Dermis blood vessel endothelial cell (primary cell): ENCODE measurements around the gene ACTL6B. TPM values are rescaled to one million over a fixed set of nuclear protein-coding genes. Genes with fewer than 3 reads are reported as not detected.

Experiments used
- DNase-seq: peaks from one replicate; pipeline ENCODE4 v3.0.0; 2010
- total RNA-seq: library from RNA; depleted of rRNA; stranded (reverse); fragments of >200 nt; gene quantifications from 2 replicates; pipeline ENCODE4 v1.2.3, GENCODE V29; 2014

The ACTL6B gene
- total RNA-seq, 1 donor from 2014 or later: not detected

DNA sequence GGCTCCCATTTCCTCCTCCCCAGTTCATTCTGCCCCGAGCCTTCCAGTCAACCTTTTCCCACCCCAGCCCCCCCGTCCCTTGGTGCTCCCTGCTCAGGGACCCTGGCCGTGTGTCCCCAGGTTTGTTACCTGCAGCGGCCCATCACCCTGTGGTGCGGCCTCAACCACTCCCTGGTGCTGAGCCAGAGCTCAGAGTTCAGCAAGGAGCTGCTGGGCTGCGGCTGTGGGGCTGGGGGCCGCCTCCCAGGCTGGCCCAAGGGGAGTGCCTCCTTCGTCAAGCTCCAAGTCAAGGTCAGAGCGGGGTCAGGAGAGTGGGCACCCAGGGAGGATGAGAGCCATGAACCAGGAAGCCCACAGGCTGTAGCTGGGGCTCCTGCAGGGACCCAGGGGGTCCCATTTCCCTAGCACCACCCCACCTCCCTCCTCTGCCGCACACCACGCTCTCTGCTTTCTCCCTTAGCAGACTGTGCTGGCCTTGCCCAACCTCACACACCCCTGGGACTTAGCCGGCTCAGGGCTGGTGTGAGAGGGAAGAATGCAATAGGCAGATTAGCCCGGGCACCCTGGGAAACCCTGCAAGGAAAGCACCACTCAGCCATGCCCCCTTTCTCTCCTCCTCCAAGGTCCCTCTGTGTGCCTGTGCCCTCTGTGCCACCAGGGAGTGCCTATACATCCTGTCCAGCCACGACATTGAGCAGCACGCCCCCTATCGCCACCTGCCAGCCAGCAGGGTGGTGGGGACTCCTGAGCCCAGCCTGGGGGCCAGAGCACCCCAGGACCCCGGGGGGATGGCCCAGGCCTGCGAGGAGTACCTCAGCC is 56.1 kb downstream of the ACTL6B start:
- DNase-seq: no peak

DNA sequence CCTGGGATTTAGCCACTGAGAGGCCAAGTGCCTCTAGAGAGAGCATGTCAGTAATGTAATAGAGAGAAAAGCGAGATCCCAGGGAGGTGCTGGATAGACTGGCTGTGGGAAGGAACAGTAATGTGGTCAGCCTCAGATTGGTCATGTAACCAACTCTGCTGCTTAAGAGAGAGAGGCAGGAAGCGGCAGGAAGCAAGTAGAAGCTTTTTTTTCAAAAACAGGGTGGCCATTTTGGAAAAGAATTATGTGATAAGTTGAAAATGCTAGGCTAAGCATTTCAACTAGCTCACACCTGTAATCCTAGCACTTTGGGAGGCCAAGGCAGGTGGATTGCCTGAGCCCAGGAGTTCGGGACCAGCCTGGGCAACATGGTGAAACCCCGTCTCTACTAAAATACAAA is 57.8 kb downstream of the ACTL6B start:
- DNase-seq: no peak

DNA sequence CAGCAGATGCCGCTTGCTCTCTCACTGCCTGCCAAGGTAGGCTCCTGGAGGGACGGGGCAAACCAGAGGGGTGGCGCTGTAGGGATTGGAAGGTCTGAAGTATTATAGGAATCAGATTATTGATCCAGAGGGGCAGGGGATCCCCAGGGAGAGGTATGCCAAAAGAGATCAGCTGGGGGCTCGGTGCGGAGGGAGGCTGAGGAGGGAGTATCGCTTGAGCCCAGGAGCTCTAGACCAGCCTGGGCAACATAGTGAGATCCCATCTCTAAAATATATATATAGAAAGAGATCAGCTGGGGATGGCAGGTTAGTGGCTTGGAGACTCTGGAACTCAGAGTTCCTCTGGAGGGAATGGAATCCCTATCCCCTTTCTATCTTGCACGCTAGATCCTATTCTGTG is 61.1 kb downstream of the ACTL6B start:
- no peak for DNase-seq

Other genes starting within 250 kb of the ACTL6B start
- gene ZCWPW1, start 227.7 kb downstream of the ACTL6B start, total RNA-seq: 0.51 and 0.98 TPM in 2 replicates
- gene MEPCE, start 226.6 kb downstream of the ACTL6B start, total RNA-seq: 54.3 and 56.5 TPM in 2 replicates
- gene PPP1R35, start 220.0 kb downstream of the ACTL6B start, total RNA-seq: 19.3 and 28.1 TPM in 2 replicates
- gene SPACDR, start 192.2 kb downstream of the ACTL6B start, total RNA-seq: 0.34 and 0.93 TPM in 2 replicates
- 32.3 and 44.2 TPM in 2 replicates for gene TSC22D4, start 177.2 kb downstream of the ACTL6B start, total RNA-seq
- 4.3 and 5.4 TPM in 2 replicates for gene NYAP1, start 172.5 kb downstream of the ACTL6B start, total RNA-seq
- 49.5 and 62.2 TPM in 2 replicates for gene AGFG2, start 117.2 kb downstream of the ACTL6B start, total RNA-seq
- gene SAP25, start 82.5 kb downstream of the ACTL6B start, total RNA-seq: not detected in 2 replicates
- 12.1 and 20.3 TPM in 2 replicates for gene LRCH4, start 70.3 kb downstream of the ACTL6B start, total RNA-seq
- 0.60 TPM in 1 of 2 replicates, not detected in the other for gene FBXO24, start 70.1 kb downstream of the ACTL6B start, total RNA-seq
- 0.51 and 0.56 TPM in 2 replicates for gene PCOLCE, start 54.1 kb downstream of the ACTL6B start, total RNA-seq
- 4.9 and 10.3 TPM in 2 replicates for gene MOSPD3, start 43.9 kb downstream of the ACTL6B start, total RNA-seq
- 0.68 and 0.70 TPM in 2 replicates for gene TFR2, start 14.9 kb downstream of the ACTL6B start, total RNA-seq
- gene GNB2, start 17.3 kb upstream of the ACTL6B start, total RNA-seq: 85.4 and 154 TPM in 2 replicates
- gene GIGYF1, start 37.8 kb upstream of the ACTL6B start, total RNA-seq: 18.0 and 20.8 TPM in 2 replicates
- gene POP7, start 49.7 kb upstream of the ACTL6B start, total RNA-seq: 28.1 and 34.2 TPM in 2 replicates
- gene EPO, start 64.0 kb upstream of the ACTL6B start, total RNA-seq: not detected in 2 replicates
- gene ZAN, start 77.1 kb upstream of the ACTL6B start, total RNA-seq: not detected in 2 replicates
- 415 and 590 TPM in 2 replicates for gene EPHB4, start 171.1 kb upstream of the ACTL6B start, total RNA-seq
- gene SLC12A9, start 196.3 kb upstream of the ACTL6B start, total RNA-seq: 37.1 and 39.9 TPM in 2 replicates
- gene TRIP6, start 210.9 kb upstream of the ACTL6B start, total RNA-seq: 43.6 and 61.4 TPM in 2 replicates
- 43.9 and 53.9 TPM in 2 replicates for gene SRRT, start 218.7 kb upstream of the ACTL6B start, total RNA-seq
- 2.2 and 2.9 TPM in 2 replicates for gene UFSP1, start 233.3 kb upstream of the ACTL6B start, total RNA-seq
- gene ACHE, start 239.4 kb upstream of the ACTL6B start, total RNA-seq: 1.2 and 4.9 TPM in 2 replicates